Hepatocyte (in vitro differentiated cells): ENCODE results near the gene HOXD8. TPM values are rescaled to one million over a fixed set of nuclear protein-coding genes. Genes with fewer than 3 reads are reported as not detected.

ENCODE experiments used
- DNase-seq: peaks from one replicate; pipeline ENCODE4 v3.0.0-alpha.2; 2016; ENCODE audit warnings: low spot score
- H2AFZ ChIP-seq: fragments of 200-600 bp; sonication (generic); 2 replicates; pipeline ENCODE4 v1.6.0; 2016; ENCODE audit warnings: antibody characterized with exemption, mild to moderate bottlenecking
- H3K27ac ChIP-seq: fragments of 200-600 bp; sonication (generic); 2 replicates; pipeline ENCODE4 v1.5.1; 2016; ENCODE audit warnings: mild to moderate bottlenecking
- H3K27me3 ChIP-seq: fragments of 200-600 bp; sonication (generic); 2 replicates; pipeline ENCODE4 v1.6.1; 2016
- H3K36me3 ChIP-seq: fragments of 200-600 bp; sonication (generic); replicated peaks from 2 replicates; pipeline ENCODE4 v1.5.1; 2016; ENCODE audit warnings: low read depth; ENCODE audit not compliant: insufficient read depth
- H3K4me1 ChIP-seq: fragments of 200-600 bp; sonication (generic); 2 replicates; pipeline ENCODE4 v1.5.1; 2016; ENCODE audit warnings: mild to moderate bottlenecking, moderate library complexity; ENCODE audit not compliant: insufficient read depth
- H3K4me2 ChIP-seq: fragments of 200-600 bp; sonication (generic); 2 replicates; pipeline ENCODE4 v1.6.0; 2016
- H3K4me3 ChIP-seq: fragments of 200-600 bp; sonication (generic); 2 replicates; pipeline ENCODE4 v1.5.1; 2016; ENCODE audit warnings: mild to moderate bottlenecking
- H3K79me2 ChIP-seq: fragments of 200-600 bp; sonication (generic); 2 replicates; pipeline ENCODE4 v1.6.0; 2017; ENCODE audit warnings: mild to moderate bottlenecking
- H3K9me2 ChIP-seq: fragments of 200-600 bp; sonication (generic); replicated peaks from 2 replicates; pipeline ENCODE4 v1.6.0; 2017; ENCODE audit warnings: mild to moderate bottlenecking; ENCODE audit not compliant: insufficient read depth
- H3K9me3 ChIP-seq: fragments of 200-600 bp; sonication (generic); 2 replicates; pipeline ENCODE4 v1.5.1; 2016; ENCODE audit warnings: low read depth, mild to moderate bottlenecking
- H4K20me1 ChIP-seq: fragments of 200-600 bp; sonication (generic); 2 replicates; pipeline ENCODE4 v1.6.0; 2016; ENCODE audit warnings: mild to moderate bottlenecking; ENCODE audit not compliant: insufficient read depth, poor library complexity, severe bottlenecking
- CTCF ChIP-seq: fragments of 200-600 bp; sonication (generic); IDR thresholded peaks from 2 replicates; pipeline ENCODE4 v1.5.1; 2016; ENCODE audit warnings: antibody characterized with exemption, mild to moderate bottlenecking; ENCODE audit not compliant: poor library complexity
- EZH2 ChIP-seq: fragments of 200-600 bp; sonication (generic); IDR thresholded peaks from 2 replicates; pipeline ENCODE4 v1.6.1; 2016; ENCODE audit warnings: antibody characterized with exemption, mild to moderate bottlenecking, borderline replicate concordance
- EZH2phosphoT487 ChIP-seq: fragments of 200-600 bp; sonication (generic); IDR thresholded peaks from one replicate; pipeline ENCODE4 v1.6.1; 2018; ENCODE audit warnings: antibody characterized with exemption, mild to moderate bottlenecking, low read depth, moderate library complexity; ENCODE audit not compliant: unreplicated experiment, severe bottlenecking
- WGBS: methylation state at CpG from one replicate; pipeline ENCODE4 v1.1.6; 2016; ENCODE audit warnings: low lambda C conversion rate; ENCODE audit errors: missing lambda C conversion rate; 5-methylcytosine and 5-hydroxymethylcytosine counted together
- polyA plus RNA-seq: library from polyadenylated mRNA; unstranded; fragments of >200 nt; fragmentation: Nextera tagmentation; extraction: Ambion mirVana; gene quantifications from 2 replicates; pipeline ENCODE4 v1.2.1, GENCODE V29; 2016
- total RNA-seq: library from RNA; depleted of rRNA; stranded (reverse); fragments of >200 nt; gene quantifications from 2 replicates; pipeline ENCODE4 v1.2.3, GENCODE V29; 2014

HOXD8 gene
- total and polyA plus RNA-seq, 2 experiments from 2014 or later: 1.3 TPM; not detected in 1

- no peaks in the 10 kb centered on the region for H3K36me3 ChIP-seq
- peak overlapping the region; percentile 93 for H3K4me2 ChIP-seq
- TF ChIP-seq CTCF (no peak), EZH2phosphoT487 (no peak), EZH2 (peak; percentile 30)
- H3K27ac ChIP-seq: no peak overlapping the region
- DNase-seq: peak; percentile 54
- peaks cover 94% of the 10 kb centered on the region for H3K27me3 ChIP-seq
- peak overlapping the region; percentile 68 for H2AFZ ChIP-seq
- H4K20me1 ChIP-seq: no peaks in the 10 kb centered on the region
- 3% methylated on average over 50 of the region's 71 CpGs for WGBS
- H3K79me2 ChIP-seq: no peaks in the 10 kb centered on the region
- H3K4me1 ChIP-seq: peaks cover 8% of the 10 kb centered on the region
- no peaks in the 10 kb centered on the region for H3K9me2 ChIP-seq
- peak overlapping the region; percentile 67 for H3K4me3 ChIP-seq
- no peaks in the 10 kb centered on the region for H3K9me3 ChIP-seq
These were observed 7.1 kb downstream of the HOXD8 start for GRCh38 chr2:176136374-176137251.

- H3K36me3 ChIP-seq: no peaks in the 10 kb centered on the region
- peak overlapping the region; percentile 67 for H3K4me3 ChIP-seq
- no peak overlapping the region for H3K27ac ChIP-seq
- H3K4me1 ChIP-seq: peaks cover 8% of the 10 kb centered on the region
- H2AFZ ChIP-seq: no peak overlapping the region
- H3K9me2 ChIP-seq: no peaks in the 10 kb centered on the region
- H4K20me1 ChIP-seq: no peaks in the 10 kb centered on the region
- H3K79me2 ChIP-seq: no peaks in the 10 kb centered on the region
- H3K27me3 ChIP-seq: peaks cover 94% of the 10 kb centered on the region
- TF ChIP-seq CTCF (no peak), EZH2 (no peak), EZH2phosphoT487 (no peak)
- no peak for DNase-seq
- WGBS: 35% methylated on average over 2 of the region's 2 CpGs
- no peaks in the 10 kb centered on the region for H3K9me3 ChIP-seq
- H3K4me2 ChIP-seq: peak overlapping the region; percentile 93
These were observed 7.7 kb downstream of the HOXD8 start for GRCh38 chr2:176137252-176137580.

GRCh38 chr2:176137906-176138305 lies 8.4 kb downstream of the HOXD8 start:
- TF ChIP-seq EZH2 (no peak), EZH2phosphoT487 (no peak), CTCF (no peak)
- Histone ChIP-seq H3K27me3 (peaks cover 94% of the 10 kb centered on the region), H3K4me1 (peaks cover 8% of the 10 kb centered on the region), H4K20me1 (no peaks in the 10 kb centered on the region), H3K79me2 (no peaks in the 10 kb centered on the region), H3K36me3 (no peaks in the 10 kb centered on the region), H3K9me3 (no peaks in the 10 kb centered on the region), H3K27ac (no peak overlapping the region), H3K4me3 (no peak overlapping the region), H3K4me2 (no peak overlapping the region), H3K9me2 (no peaks in the 10 kb centered on the region), H2AFZ (no peak overlapping the region)
- WGBS: 79% methylated on average over 8 of the region's 8 CpGs
- DNase-seq: no peak
